ENCODE data around the gene CDHR5.

Gene CDHR5

DNA sequence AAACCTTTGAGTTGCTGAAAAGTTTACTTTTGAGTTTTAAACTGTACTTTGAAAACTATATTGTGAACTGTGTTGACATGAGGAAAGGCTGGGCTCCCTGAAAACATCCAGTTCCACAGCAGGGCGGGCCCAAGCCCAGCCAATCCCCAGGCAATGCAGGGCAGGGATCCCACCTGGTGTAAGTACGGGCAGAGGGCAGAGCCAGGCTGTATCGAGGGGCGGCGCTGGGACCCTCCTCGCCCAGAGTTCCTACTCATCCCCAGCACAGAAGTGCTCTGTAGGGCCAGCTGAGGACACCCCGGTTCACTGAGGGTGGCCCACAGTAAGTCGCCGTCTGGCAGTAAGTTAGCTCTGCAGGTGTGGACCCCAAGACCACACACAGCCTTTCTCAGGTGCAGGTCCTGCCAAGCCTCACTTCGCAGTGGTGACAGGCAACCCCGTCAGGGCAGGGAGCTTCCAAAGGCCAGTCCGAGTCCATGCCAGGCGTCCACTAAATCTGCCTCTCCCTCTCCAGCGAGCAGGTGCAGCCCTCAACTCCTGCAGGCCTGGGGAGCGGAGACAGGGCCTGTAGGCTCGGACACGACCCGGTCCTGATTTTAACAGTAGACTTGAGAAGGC, 57.6 kb downstream of the CDHR5 start:
- DNase-seq (ENCODE audit: low spot score), result no peak

All from GM03348 (cell line).